PC-9 (cell line): ENCODE data around the gene CNTNAP2.

Experiments used
- EZH2 ChIP-seq: fragments of 200-600 bp; sonication (generic); IDR thresholded peaks from 2 replicates; pipeline ENCODE4 v1.8.0; 2017; ENCODE audit warnings: antibody characterized with exemption, low read depth
- TF ChIP-seq, protein P1 (sequence below): fragments of 200-600 bp; sonication (generic); conservative IDR thresholded peaks from 2 replicates; pipeline ENCODE4 v1.6.1; 2017; ENCODE audit warnings: mixed run types, antibody characterized with exemption, mild to moderate bottlenecking, moderate library complexity

DNA sequence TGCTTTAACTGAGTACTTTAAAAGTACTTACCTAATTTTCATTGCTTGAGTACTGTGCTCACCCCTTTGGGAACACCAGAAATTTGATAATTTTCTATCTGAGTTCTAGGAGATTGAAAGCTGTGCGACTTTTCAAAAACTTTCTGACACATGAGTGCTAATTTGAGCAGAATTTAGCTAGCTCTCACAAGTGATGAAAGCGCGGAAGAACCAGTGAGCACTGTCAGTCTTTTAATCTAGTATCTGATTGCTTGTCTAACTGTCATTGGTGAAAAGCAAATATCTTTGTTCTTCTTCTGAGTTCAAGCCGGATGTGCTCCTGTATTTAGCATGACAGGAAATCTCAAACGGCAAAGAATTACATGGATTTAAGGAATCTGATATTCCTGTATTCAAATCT, 899.4 kb downstream of the CNTNAP2 start:
- TF ChIP-seq, protein P1, sequence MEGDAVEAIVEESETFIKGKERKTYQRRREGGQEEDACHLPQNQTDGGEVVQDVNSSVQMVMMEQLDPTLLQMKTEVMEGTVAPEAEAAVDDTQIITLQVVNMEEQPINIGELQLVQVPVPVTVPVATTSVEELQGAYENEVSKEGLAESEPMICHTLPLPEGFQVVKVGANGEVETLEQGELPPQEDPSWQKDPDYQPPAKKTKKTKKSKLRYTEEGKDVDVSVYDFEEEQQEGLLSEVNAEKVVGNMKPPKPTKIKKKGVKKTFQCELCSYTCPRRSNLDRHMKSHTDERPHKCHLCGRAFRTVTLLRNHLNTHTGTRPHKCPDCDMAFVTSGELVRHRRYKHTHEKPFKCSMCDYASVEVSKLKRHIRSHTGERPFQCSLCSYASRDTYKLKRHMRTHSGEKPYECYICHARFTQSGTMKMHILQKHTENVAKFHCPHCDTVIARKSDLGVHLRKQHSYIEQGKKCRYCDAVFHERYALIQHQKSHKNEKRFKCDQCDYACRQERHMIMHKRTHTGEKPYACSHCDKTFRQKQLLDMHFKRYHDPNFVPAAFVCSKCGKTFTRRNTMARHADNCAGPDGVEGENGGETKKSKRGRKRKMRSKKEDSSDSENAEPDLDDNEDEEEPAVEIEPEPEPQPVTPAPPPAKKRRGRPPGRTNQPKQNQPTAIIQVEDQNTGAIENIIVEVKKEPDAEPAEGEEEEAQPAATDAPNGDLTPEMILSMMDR: no peak
- TF ChIP-seq EZH2: no peak
